Measurements from ENCODE around the gene CSTPP1. TPM values are rescaled to one million over a fixed set of nuclear protein-coding genes. Genes with fewer than 3 reads are reported as not detected.

The CSTPP1 gene
- total RNA-seq, 1 donor from 2014 or later, result 29.6 TPM

DNA sequence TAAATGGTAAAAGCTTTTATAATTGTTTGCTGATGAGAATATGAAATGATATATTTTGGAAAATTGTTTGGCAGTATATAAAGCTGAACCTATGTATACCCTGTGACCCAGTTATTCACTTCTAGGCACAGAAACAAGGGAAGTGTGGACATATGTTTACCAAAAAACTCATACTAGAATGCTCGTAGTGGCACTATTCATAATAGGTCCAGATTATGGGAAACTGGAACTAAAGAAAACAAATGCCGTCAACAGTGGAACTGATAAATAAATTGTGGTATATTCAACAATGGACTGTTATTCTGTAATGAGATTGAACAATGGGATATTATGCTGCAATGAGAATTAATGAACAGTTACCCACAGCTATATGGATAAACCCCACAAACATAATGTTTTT lies 32.8 kb downstream of the CSTPP1 start:
- no peak for TF ChIP-seq EZH2 (IDR thresholded peaks at IDR 0.05; ENCODE audit: insufficient read depth, low read length)
- TF ChIP-seq, protein P1, sequence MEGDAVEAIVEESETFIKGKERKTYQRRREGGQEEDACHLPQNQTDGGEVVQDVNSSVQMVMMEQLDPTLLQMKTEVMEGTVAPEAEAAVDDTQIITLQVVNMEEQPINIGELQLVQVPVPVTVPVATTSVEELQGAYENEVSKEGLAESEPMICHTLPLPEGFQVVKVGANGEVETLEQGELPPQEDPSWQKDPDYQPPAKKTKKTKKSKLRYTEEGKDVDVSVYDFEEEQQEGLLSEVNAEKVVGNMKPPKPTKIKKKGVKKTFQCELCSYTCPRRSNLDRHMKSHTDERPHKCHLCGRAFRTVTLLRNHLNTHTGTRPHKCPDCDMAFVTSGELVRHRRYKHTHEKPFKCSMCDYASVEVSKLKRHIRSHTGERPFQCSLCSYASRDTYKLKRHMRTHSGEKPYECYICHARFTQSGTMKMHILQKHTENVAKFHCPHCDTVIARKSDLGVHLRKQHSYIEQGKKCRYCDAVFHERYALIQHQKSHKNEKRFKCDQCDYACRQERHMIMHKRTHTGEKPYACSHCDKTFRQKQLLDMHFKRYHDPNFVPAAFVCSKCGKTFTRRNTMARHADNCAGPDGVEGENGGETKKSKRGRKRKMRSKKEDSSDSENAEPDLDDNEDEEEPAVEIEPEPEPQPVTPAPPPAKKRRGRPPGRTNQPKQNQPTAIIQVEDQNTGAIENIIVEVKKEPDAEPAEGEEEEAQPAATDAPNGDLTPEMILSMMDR (IDR thresholded peaks at IDR 0.05; ENCODE audit: insufficient read depth, low read depth, low read length), result no peak
- FAIRE-seq (peak; percentile 23), DNase-seq (ENCODE audit: low read depth) (no peak)
- Mint-ChIP-seq H3K27ac (ENCODE audit: unreplicated experiment) (no peak overlapping the region), H3K9me3 (ENCODE audit: unreplicated experiment) (no peaks in the 10 kb centered on the region), H3K36me3 (ENCODE audit: low read depth, unreplicated experiment) (peaks cover 4% of the 10 kb centered on the region), H3K4me1 (ENCODE audit: low read depth, unreplicated experiment) (no peaks in the 10 kb centered on the region), H3K4me3 (ENCODE audit: unreplicated experiment) (no peak overlapping the region), H3K27me3 (ENCODE audit: low read depth, unreplicated experiment) (no peaks in the 10 kb centered on the region)
- no peaks in the 10 kb centered on the region for H3K36me3 ChIP-seq (ENCODE audit: insufficient read depth, low read length)
- no peaks in the 10 kb centered on the region for H3K27me3 ChIP-seq (ENCODE audit: insufficient read depth, low read length)
- H3K79me2 ChIP-seq (ENCODE audit: insufficient read depth, low read length), result no peaks in the 10 kb centered on the region
- no peaks in the 10 kb centered on the region for H3K9me3 ChIP-seq (ENCODE audit: insufficient read depth, low read depth, low read length)
- H2AFZ ChIP-seq (ENCODE audit: low read depth, low read length), result no peak overlapping the region
- no peak overlapping the region for H3K9ac ChIP-seq (ENCODE audit: low read length)
- H4K20me1 ChIP-seq (ENCODE audit: insufficient read depth, low read length), result no peaks in the 10 kb centered on the region
- H3K27ac ChIP-seq (ENCODE audit: low read depth, low read length), result no peak overlapping the region
- H3K4me2 ChIP-seq (ENCODE audit: low read length), result no peak overlapping the region
- H3K4me3 ChIP-seq (ENCODE audit: insufficient read depth, low read depth, low read length), result no peak overlapping the region
- H3K4me1 ChIP-seq (ENCODE audit: insufficient read depth, low read length), result no peaks in the 10 kb centered on the region

DNA sequence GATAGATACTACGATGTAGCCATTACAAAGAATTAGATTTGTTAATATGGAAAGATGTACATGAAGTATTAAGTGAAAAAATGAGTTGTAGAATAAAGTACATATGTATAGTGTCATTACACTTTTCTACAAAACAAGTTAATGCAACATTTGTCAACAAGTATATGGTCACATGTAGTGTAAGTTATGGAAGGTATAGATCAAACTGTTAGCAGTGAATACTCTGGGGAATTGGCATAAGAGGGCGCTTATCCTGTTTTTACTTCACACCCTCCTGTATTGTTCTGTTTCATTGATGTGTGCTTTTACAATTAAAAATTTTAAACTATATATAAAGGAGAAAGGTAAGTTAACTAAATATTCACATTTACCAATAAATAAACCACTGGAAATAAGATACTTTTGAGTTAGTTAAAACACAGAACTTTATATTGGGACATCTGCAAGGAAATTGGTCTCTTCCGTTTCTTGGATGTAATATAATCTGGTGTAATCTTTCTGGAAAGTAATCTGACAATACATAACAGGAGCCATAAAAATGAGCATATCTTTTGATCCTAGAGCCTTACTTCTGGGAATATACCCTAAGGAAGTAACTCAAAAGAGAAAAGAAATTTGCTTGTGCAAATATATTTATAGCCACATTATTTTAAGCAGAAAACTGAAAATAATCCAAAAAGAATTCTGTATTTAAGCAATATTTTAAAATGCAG lies 34.5 kb downstream of the CSTPP1 start:
- H3K27me3 ChIP-seq (ENCODE audit: insufficient read depth, low read length), result no peaks in the 10 kb centered on the region
- H3K9me3 ChIP-seq (ENCODE audit: insufficient read depth, low read depth, low read length), result no peaks in the 10 kb centered on the region
- H3K36me3 Mint-ChIP-seq (ENCODE audit: low read depth, unreplicated experiment), result no peaks in the 10 kb centered on the region
- H3K4me1 ChIP-seq (ENCODE audit: insufficient read depth, low read length), result no peaks in the 10 kb centered on the region
- H3K27ac Mint-ChIP-seq (ENCODE audit: unreplicated experiment), result no peak overlapping the region
- DNase-seq (ENCODE audit: low read depth), result no peak
- H2AFZ ChIP-seq (ENCODE audit: low read depth, low read length), result no peak overlapping the region
- H3K4me2 ChIP-seq (ENCODE audit: low read length), result no peak overlapping the region
- TF ChIP-seq, protein P1 (IDR thresholded peaks at IDR 0.05; ENCODE audit: insufficient read depth, low read depth, low read length), result no peak
- TF ChIP-seq EZH2 (IDR thresholded peaks at IDR 0.05; ENCODE audit: insufficient read depth, low read length), result no peak
- H3K27me3 Mint-ChIP-seq (ENCODE audit: low read depth, unreplicated experiment), result no peaks in the 10 kb centered on the region
- no peak overlapping the region for H3K4me3 Mint-ChIP-seq (ENCODE audit: unreplicated experiment)
- no peaks in the 10 kb centered on the region for H3K36me3 ChIP-seq (ENCODE audit: insufficient read depth, low read length)
- no peak overlapping the region for H3K9ac ChIP-seq (ENCODE audit: low read length)
- H3K4me1 Mint-ChIP-seq (ENCODE audit: low read depth, unreplicated experiment), result no peaks in the 10 kb centered on the region
- no peaks in the 10 kb centered on the region for H3K79me2 ChIP-seq (ENCODE audit: insufficient read depth, low read length)
- FAIRE-seq, result no peak
- no peak overlapping the region for H3K27ac ChIP-seq (ENCODE audit: low read depth, low read length)
- no peaks in the 10 kb centered on the region for H4K20me1 ChIP-seq (ENCODE audit: insufficient read depth, low read length)
- peaks cover 1% of the 10 kb centered on the region for H3K9me3 Mint-ChIP-seq (ENCODE audit: unreplicated experiment)
- H3K4me3 ChIP-seq (ENCODE audit: insufficient read depth, low read depth, low read length), result no peak overlapping the region

DNA sequence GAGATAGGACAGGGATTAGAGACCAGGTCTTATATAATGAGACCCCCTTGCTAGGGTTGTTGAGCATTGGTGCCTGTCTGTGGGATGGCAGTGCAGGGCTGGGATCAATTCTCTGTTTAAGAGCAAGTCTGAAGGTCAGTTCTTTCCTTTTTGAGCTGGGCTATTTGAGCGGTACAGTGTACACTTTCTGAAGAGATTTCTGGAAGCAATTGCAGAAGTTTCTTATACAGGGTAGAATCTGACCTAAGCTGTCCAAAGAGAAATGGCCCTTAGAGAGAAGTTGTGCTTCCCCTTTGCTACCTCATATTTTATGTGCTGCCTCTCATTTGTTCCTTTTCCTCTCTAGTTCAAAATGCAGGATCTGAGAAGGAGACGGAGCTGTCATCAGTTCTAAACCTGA lies 35.8 kb downstream of the CSTPP1 start:
- Histone ChIP-seq H3K9ac (ENCODE audit: low read length) (no peak overlapping the region), H3K27me3 (ENCODE audit: insufficient read depth, low read length) (no peaks in the 10 kb centered on the region), H3K79me2 (ENCODE audit: insufficient read depth, low read length) (no peaks in the 10 kb centered on the region), H3K27ac (ENCODE audit: low read depth, low read length) (no peak overlapping the region), H2AFZ (ENCODE audit: low read depth, low read length) (no peak overlapping the region), H3K9me3 (ENCODE audit: insufficient read depth, low read depth, low read length) (no peaks in the 10 kb centered on the region), H3K4me2 (ENCODE audit: low read length) (no peak overlapping the region), H3K36me3 (ENCODE audit: insufficient read depth, low read length) (no peaks in the 10 kb centered on the region), H3K4me3 (ENCODE audit: insufficient read depth, low read depth, low read length) (no peak overlapping the region), H4K20me1 (ENCODE audit: insufficient read depth, low read length) (no peaks in the 10 kb centered on the region), H3K4me1 (ENCODE audit: insufficient read depth, low read length) (peaks cover 4% of the 10 kb centered on the region)
- H3K27ac Mint-ChIP-seq (ENCODE audit: unreplicated experiment), result no peak overlapping the region
- H3K4me1 Mint-ChIP-seq (ENCODE audit: low read depth, unreplicated experiment), result peaks cover 2% of the 10 kb centered on the region
- peaks cover 1% of the 10 kb centered on the region for H3K9me3 Mint-ChIP-seq (ENCODE audit: unreplicated experiment)
- no peak overlapping the region for H3K4me3 Mint-ChIP-seq (ENCODE audit: unreplicated experiment)
- no peaks in the 10 kb centered on the region for H3K36me3 Mint-ChIP-seq (ENCODE audit: low read depth, unreplicated experiment)
- DNase-seq (ENCODE audit: low read depth) (no peak), FAIRE-seq (no peak)
- H3K27me3 Mint-ChIP-seq (ENCODE audit: low read depth, unreplicated experiment), result no peaks in the 10 kb centered on the region
- TF ChIP-seq, protein P1 (IDR thresholded peaks at IDR 0.05; ENCODE audit: insufficient read depth, low read depth, low read length), result no peak
- TF ChIP-seq EZH2 (IDR thresholded peaks at IDR 0.05; ENCODE audit: insufficient read depth, low read length), result no peak
